Mesenteric fat pad (tissue), 1 donor: ENCODE measurements around the gene PDE1C. TPM values are rescaled to one million over a fixed set of nuclear protein-coding genes. Genes with fewer than 3 reads are reported as not detected.

Source experiments
- DNase-seq: peaks from one replicate; pipeline ENCODE4 v3.0.0-alpha.2; 2020; ENCODE audit warnings: low spot score
- total RNA-seq: library from RNA; stranded (reverse); fragmentation: NEBNext Ultra II Directional; extraction: Animal tissue kit (Norgen Biotek cat#: 25700); gene quantifications from one replicate; pipeline ENCODE4 v1.2.1, GENCODE V29; 2021
- donor health status: DM: yes; HTN: yes; CAD: no.

The PDE1C gene
- total RNA-seq, 1 donor from 2014 or later = 2.2 TPM

DNA sequence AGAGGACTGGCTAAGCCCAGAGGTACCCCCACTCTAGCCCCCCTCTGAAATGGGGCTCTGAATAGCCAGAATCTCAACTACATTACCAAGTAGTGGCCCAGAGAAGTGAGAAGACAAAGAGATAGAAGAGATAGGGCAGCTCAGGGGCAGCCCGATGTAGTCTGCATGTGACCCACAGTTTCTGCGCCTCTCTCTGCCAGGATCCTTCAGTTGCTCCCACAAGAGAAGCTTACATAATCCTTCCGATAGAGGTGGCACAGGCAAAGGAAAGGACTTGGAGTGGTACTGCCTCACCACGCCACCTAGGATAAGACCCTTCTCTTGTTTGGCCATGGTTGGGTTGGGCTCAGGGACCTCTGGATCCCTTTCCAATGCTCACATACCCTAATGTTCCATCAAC, 5.4 kb upstream of the PDE1C start:
- DNase-seq = no peak

DNA sequence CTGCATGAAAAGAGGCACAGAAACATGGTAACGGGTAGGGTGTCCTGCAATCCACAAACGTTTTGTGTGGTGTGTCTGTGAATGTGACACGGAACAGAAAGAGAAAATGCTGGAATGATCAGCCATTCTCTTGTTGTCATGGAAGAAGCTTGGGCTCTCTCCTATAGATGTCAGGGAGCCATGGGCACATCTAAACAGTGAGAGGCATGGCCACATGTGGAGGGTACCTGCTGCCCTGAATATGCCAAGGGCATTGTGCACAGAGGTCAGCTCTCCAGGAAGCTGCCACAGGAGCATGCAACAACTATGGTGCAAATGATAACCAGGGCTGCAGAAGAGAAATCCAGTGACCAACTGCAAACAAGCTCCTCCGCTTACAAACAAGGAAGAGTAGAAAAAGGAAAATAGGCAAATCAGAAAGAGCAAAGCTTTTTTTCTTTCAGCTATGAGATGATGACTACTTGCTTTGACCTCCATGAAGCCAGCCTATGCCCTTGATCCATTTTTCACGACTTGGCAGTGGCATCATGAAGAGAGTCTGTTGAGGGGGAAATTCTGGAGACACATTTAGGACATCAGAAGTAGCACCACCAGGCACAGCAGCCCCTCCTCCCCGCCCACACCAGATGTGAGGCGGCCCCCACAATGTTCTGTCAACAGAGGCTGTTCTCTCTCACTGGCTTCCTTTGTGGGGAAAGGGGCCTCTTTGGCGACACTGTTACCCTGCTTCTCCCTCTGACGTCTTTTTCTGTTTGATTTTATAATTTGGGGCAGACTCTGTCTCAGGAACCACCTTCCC, 4.8 kb upstream of the PDE1C start:
- no peak for DNase-seq

DNA sequence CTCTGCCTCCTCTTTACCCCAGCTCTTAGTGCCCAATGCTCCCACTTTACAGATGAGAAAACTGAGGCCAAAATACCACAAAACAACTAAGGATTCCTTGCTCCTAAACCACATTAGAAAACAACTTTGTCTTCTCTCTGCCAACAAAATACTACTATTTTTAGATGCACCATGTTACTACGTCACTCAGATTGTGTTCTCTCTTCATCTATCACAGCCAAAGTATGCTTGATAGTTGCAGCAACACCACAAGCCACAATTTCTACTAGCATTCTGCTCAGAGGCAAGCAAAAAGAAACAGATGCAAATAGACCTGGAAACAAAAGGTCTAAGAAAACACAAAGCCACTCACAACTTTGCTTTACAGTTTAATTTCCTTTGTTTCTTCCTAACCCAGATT, 3.3 kb upstream of the PDE1C start:
- no peak for DNase-seq

DNA sequence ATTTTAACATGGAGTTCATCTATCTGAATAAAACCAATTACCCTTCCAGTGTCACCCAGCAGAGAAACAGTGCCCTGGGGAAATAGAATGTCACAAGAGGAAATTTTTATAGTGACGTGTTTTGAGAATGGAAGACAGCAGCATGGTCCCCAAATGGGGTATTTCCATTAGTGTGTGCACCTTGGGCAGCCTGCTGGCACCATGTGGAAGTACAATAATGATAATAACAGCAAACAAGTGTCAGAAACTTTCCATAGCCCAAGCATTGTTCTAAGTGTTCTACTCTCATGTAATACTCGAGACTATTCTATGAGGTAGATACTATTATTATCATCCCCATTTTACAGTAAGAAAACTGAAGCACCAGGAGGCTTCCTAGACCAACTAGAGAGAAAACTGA, 2.2 kb upstream of the PDE1C start:
- DNase-seq = no peak

DNA sequence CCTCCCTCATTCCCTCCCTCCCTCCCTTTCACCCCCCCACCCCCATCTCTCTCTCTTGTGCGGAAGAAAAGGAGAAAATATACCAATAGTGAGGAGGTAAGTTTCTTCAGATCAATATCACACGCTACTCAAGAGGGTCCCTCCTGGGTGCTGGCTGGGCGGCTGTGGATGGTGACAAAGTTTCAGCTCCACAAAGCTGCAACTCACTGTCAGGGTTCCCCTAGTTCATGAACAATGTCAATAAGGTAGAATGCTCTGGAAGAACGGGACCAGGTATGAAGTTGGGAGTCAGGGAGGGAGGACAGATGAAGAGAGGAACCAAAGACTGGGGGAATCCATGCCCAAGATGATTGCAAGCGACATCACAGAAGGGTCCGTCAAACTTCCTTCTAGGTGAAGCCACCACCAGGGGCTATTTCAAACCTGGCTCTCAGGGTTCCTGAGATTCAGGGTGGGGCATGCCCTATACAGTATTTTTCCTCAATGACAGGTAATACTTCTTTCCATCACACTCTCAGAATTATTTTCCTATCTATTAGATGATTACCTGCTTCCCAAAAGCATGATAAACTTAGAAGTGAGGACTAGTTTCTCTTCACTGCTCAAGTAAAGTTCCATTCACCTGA, 1.4 kb upstream of the PDE1C start:
- DNase-seq = no peak

DNA sequence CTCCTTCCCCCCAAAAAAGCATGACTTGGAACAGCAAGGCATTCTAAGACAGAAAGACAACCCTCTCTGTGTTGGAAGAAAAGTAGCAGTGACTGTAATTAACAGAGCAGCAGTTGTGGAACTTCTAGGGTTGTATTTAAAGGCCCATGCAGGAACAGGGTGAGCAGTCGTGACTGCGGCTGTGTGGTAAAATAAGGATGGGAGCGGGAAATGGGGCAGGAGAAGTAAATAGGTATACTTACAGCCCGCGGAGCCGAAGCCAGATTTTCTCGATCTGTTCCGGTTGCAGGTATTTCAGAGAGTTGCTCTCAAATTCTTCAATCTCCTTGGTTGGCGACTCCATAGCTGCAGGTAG, 179 bp downstream of the PDE1C start:
- DNase-seq = no peak

DNA sequence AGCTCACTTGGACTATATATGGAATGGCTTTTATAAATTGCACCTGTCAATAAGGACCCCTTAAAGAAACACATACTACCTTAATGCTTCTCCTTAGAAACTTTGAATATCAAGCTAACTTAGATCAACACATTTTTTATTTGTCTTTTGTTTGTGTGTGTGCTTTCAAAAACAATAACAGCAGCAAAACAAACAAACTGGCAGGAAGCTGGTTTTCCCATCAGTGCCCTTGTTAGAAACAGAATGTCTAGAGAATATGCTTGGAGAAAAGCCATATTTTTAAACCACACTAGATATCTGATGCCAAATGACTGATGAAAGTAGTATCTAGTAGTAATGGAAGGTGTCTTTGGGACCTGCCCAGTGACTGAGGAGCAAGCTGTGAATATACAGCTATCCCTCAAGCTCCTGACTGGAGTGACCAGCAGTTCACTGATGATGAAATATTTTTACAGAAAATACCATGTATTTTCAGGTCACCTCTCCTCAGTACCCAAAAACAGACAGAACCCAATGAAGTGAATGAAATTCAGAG, 1.0 kb downstream of the PDE1C start:
- no peak for DNase-seq

DNA sequence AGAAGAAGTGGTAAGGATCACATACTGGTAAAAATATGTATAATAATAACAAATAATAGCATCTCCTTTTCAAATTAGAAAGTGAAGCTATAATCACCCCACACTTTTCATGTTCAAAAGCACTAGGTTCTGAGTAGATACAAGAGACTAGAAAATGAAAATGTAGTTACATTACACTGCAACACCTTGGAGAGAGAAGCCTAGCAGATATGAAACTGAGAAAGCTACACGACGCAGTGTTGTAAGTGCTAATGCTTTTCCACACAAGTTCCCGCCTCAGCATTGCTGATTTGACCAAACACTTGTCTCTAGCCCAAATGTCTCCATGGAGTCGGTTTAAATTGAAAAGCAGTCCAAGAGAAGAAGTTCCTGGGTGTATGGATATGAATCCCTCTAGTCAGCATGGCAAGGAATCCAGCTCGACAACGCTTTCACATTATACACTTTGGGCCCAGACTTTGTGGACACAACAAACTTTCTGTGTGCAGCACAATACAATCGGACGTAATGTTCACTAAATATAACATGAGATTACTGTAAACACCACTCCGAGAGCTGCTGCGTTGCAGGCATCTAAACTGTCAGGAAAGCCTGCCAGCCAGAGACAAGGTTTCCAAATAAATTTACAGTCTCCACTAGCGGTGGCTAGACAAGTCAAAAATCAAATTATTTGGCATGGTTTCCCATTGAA, 1.7 kb downstream of the PDE1C start:
- DNase-seq = no peak

DNA sequence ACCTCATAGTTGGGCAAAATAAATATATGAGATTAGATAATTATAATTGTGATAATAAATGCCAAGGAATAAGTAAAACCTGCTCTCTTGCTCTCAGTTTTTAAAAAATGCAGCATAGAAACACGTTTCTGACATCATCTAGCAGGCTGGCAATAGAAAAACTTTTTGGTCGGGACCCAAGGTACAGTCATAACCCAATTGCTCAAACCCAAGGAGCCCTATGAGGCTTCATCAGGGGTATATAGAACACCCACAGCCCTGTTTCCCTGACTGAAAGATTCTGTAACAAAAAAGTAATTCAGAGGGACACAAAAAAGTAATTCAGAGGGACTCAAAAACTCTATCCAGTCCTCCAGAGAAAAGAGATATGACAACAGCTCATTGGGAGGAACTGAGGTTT, 3.8 kb downstream of the PDE1C start:
- DNase-seq = no peak

DNA sequence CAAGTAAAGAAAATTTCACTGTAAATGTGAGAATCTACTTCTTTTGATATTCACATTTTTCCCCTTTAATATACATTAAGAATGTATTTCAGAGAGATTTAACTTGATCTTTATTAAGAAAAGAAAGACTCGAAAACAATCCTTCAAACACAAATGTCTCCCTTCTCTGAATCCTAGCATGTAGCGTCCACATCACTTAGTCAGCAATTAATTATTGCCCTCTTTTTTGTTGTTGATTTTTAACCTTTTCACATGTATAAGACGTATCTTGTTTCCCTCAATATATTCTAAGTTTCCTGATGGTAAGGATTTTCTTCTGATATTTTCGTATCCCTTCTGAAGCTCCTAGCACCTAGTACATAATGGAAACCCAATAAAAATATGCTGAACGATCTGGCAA, 6.6 kb downstream of the PDE1C start:
- no peak for DNase-seq

DNA sequence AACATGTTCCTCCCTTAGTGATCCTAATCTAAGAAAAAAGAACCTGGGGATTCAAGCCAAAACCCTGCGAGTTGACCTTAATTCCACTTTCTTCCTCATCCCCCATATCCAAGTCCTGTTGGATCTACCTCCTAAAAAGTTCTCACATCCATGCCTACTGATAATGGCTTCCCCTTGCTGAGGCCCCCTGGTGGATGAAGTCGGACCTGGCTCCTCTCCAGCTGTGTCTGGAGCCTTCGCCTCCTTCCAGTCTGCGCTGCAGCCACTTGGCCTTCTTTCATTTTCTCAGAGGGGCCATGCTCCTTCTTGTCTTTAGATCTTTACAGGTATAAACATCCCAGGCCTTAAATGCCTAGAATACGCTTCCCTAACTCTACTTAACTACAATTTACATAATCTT, 8.1 kb downstream of the PDE1C start:
- DNase-seq = no peak

DNA sequence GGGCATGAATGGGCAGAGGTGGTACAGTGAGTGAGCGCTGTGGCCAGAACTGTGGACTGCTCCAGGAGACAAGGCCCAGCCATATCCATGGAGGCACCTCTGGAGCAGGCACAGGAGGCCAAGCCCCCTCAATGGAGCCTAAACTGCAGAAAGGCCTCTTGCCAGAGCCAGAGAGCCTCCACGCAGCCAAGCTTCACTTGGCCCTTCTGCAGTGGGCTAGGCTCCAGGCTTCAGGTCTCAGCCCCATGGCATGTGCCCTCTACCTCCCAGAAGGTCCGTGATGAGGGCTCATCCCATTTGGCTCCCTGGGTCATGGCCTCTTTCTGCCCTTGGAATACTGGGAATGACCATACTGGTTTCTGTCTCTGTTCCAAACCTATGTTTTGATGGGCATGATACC, 8.9 kb downstream of the PDE1C start:
- no peak for DNase-seq

DNA sequence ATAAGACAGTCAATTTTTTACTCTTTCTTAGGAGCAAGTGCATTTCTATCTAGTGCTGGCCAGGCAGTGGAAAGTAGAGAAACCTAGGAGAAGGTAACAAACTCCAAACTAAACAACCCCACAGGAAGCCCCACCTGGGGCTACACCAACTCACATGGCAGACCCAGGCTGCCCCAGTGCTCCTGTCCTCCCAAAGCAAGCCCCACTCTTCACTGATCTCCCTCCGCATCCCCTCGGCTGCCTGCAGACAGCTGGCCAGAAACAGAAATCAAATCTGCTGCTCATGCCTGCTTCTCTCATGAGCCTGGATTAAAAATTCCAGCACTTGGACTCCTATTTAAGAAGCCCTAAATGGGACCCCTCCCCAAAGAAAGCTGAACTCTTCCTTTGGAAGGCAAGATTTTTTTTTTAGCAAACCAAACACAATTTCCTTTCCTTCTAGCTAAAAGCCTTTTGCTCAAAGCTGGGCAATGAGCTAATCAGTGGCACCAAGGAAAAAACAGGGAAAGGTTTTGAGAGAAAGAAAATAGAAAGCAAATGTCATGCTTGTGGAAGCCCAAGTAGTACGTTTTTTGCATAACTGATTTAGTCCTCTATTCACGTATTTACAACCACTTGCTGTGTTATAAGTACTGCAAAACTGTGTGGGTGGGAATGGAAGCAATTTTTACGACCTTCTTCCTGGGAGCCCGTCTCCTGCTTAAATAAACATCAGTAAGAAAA, 10.8 kb downstream of the PDE1C start:
- no peak for DNase-seq

DNA sequence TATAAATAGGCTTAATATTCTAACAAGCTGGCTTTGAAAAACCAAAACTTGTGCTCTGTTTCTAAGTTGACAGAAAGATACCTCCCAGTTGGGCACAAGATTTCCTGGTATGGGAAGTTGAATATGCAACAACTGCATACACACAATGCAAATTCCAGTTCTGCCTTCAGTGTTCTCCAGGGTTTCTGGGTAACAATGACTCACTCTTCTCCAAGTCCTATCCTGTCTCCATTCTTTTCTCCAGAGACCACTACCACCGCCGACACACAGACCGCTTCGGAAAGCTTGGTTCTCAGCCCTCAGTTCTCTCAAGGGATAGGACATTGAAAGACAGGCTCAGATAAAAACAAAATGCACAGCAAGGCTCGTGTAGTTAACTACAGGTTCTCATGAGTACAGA, 12.2 kb downstream of the PDE1C start:
- DNase-seq = no peak

DNA sequence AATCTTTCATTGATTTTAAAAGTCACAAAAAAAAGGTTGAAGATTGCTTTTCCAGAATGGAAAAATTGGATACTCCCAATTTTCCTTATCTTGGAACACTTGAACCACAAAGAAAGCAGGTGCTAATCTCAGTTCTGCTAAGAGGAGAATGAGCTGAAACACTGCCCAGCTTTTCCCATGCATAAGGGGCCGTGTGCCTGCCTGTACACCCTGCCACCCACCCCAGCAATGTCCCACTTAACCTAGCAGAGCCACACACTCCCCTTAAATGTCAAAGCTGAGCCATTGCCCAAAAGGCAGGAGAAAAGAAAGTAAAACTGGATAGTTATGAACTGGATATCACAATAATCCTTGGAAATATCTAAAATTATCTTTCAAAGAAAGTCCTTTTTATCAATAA, 13.4 kb downstream of the PDE1C start:
- DNase-seq = no peak

DNA sequence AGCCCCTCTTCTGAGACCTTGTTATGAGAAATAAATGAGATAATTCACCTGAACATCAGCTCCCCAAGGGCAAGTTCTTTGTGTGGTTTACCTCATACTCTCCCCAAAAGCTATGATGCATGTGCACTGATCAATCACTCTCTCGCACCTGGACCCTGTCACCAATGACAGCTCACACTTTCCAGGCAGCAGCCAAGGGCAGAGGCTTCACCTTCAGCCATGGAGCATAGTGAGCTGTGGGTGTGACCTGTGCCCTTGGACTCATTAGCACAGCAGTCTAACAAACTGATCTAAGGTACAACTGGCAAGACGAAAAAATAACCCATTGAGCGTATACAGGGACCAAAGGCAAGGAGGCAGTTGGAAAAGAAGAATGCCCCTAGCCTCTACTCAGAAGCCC, 17.0 kb downstream of the PDE1C start:
- DNase-seq = no peak

DNA sequence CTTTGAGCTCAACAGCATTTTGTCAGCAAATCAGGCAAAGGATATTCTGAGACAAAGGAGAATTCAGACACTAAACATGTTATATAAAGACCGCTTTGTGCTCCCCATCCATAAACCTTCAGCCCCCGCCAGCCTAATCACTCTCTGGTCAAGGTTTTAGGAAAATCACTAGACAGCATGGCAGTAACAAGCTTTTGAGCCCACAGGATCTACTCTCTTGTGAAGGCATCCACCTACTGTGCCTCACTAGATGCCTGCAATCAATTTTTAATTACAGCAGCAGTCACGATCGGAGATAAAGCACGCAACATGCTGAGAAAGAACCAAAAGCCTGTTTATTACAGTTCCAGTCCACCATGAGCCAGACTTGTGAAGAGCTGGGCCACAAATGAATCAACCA, 19.1 kb downstream of the PDE1C start:
- no peak for DNase-seq

DNA sequence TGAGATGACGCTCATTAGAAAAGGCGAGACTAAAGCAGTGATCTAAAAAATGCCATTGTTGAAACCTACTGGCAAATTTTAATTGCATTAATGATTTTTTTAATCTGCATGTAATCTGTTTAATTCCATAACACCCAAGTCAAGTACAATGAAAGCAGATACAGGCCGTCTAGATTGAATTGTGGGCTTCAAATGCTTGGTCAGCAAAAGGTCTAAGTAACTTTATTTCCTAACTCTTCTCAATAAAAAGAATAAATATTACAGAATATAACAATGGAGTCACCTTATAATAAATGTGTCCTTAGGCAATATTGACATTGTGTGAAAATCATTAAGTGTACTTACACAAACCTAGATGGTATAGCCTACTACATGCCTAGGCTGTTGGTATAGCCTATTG, 20.6 kb downstream of the PDE1C start:
- DNase-seq = no peak

DNA sequence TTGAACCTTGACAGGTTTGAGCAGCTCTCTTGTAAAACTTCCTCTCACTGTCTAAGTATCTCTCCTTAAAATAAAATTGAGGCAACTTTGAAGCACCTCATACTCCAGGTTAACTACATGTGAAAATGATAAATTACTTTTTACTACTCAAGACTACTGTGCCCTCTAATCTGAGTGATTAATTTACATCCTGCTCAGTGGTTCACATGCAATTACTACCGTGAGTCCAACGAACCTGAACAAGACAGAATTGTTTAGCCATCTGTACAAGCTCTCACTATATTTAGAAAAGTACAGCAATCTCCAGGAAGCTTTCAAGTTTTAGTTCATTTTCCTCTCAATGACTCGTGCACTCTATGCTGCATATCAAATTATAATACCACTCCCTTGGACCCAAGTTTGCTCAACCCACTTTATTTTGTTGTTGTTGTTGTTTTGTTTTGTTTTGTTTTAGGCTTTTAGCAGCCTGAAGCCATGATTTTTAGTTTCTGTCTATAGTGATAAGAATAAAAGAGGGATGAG, 21.2 kb downstream of the PDE1C start:
- DNase-seq = no peak

DNA sequence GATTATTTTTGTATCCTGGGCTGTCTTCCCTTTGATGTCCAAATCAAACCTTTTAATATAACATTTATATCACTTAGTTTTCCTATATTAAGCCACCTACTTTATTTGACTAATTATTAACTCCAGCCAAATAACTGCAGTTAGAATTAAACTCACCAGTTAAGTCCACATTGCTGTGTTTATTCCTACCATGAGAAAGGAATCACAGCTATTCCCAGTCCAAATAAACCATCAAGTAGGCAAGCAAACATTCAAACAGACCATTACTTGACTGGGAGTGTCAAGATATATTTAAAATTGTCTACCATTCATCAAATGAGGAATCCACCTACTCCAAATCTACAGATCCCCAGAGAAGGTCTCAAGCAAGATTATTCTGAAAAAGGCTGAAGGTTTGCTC, 22.4 kb downstream of the PDE1C start:
- DNase-seq = no peak

DNA sequence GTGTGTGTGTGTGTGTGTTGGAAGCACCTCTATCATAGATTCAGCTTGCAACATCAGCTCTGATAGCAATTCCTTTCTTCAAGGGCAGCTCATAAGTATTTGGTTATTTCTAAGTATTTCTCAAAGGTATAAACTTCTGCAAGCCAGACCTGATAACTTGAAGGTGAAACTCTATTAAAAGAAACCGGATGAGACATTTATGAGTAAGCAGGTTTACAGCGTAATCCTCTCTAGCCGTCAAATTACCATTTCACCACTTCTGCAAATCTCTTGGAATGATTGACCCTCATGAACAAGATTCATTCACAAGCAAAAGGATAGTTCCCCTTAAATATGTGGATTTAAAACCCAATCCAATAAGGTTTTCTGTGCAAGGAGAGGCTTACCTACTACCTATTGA, 23.1 kb downstream of the PDE1C start:
- DNase-seq = no peak

DNA sequence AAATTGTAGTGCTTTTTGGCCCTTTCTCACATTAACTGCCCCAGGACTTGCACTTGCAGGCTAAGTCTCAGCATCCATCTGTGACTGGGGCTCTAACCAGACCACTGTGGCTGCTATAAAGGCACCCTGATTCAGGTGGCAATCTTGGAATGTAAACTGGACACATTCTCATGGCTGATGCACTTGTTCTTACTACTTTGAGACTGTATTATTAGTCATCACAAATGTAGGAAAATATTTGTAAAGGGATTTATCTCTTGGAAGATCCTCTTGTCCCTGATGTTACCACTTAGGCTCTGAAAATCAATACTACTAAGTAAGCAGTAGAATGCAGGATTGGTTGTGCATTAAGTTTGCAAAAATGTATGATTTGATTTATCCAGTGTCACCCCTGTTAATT, 25.0 kb downstream of the PDE1C start:
- no peak for DNase-seq
